GM19193 (cell line): ENCODE data around the gene APOM.
A peak's percentile ranks its signal among the peaks of the same experiment; 100 is the strongest.

ENCODE experiments used
- POLR2A ChIP-seq: IDR thresholded peaks from 4 replicates; pipeline ENCODE4 v1.6.1; 2011; ENCODE audit not compliant: insufficient read depth, insufficient read length; ENCODE audit errors: extremely low read depth

Gene APOM

GRCh38 chr6:31659649-31660380, 4.1 kb downstream of the APOM start:
- TF ChIP-seq POLR2A = peak; percentile 15

GRCh38 chr6:31660381-31661261, 4.9 kb downstream of the APOM start, which contains the start of gene C6orf47:
Gene C6orf47, minus strand, starts transcription at chr6:31660778. Its CDS starts 831 bp downstream, at chr6:31659947.
- peak; percentile 91 for TF ChIP-seq POLR2A

DNA sequence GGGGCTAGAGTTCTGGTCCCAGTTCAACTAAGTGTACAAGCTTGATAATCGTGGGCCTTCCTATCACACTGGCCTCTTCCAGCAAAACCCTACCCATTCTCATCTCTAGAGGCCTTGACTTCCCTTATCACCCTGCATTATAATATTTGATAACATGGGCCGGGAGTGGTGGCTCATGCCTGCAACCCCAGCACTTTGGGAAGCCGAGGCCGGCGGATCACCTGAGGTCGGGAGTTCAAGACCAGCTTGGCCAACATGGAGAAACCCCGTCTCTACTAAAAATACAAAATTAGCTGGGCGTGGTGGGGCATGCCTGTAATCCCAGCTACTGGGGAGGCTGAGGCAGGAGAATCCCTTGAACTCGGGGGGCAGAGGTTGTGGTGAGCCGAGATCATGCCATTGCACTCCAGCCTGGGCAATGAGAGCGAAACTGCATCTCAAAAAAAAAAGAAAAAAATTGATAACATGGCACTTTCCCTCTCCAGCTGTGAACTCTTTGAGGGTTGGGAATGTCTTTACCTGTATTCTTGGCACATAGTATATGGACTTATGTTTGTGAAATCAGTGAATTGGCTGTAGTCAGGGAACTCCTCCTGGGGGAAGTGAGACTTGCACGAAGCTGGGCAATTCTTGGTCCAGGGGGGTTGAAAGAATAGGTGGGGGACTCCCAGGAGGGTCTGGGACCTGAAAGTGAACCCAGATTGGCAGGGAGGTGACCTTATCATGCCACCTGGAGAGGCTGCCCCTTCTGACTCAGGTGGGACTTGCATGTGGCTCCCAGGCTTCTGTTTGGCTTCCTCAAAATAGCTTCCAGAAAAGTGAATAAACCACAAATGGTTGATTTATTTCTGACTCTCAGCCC, 5.8 kb downstream of the APOM start:
- no peak for TF ChIP-seq POLR2A

- no peak for TF ChIP-seq POLR2A
Measured at GRCh38 chr6:31662124-31662723, 6.5 kb downstream of the APOM start.

- no peak for TF ChIP-seq POLR2A
Measured at GRCh38 chr6:31663126-31663960, 7.6 kb downstream of the APOM start.

- no peak for TF ChIP-seq POLR2A
Measured at GRCh38 chr6:31663961-31664789, 8.5 kb downstream of the APOM start.

DNA sequence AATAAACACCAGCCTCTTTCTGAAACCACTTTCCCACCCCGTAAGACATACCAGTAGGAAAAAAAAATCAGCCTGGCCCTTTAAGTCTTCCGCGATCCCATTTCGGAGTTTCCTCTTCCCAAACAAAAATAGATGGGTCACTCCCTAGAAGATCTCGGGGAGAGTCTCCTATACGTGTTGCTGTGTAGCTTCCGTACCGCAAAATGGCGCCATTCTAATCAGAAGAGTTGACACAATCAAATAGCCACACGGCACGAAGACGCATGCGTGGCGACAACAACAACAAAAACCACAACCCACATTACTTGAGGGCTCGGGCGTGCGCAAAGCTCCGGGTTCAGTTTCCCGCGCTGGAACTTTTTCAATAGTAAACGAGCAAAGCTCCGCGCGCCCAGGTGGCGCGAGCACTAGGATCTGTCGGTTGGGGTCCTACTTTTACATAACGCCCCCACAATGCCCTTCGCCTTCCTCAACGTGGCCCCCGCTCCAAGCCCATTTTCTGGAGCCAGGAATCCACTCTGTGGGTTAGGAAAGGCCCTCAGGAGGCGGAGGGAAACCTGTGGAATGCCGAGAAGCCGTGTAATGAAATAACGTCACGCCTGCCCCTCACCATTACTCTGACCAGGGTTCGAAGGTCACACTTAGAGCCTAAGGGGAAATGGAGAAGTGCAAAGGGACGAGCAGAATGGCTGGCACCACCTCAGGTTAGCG, 9.3 kb downstream of the APOM start, which contains the start of gene GPANK1:
TSS of gene GPANK1 (minus strand) at position 208 of the 711 bp plus-strand sequence. CDS start 519 bp downstream, outside the sequence.
- TF ChIP-seq POLR2A = no peak

DNA sequence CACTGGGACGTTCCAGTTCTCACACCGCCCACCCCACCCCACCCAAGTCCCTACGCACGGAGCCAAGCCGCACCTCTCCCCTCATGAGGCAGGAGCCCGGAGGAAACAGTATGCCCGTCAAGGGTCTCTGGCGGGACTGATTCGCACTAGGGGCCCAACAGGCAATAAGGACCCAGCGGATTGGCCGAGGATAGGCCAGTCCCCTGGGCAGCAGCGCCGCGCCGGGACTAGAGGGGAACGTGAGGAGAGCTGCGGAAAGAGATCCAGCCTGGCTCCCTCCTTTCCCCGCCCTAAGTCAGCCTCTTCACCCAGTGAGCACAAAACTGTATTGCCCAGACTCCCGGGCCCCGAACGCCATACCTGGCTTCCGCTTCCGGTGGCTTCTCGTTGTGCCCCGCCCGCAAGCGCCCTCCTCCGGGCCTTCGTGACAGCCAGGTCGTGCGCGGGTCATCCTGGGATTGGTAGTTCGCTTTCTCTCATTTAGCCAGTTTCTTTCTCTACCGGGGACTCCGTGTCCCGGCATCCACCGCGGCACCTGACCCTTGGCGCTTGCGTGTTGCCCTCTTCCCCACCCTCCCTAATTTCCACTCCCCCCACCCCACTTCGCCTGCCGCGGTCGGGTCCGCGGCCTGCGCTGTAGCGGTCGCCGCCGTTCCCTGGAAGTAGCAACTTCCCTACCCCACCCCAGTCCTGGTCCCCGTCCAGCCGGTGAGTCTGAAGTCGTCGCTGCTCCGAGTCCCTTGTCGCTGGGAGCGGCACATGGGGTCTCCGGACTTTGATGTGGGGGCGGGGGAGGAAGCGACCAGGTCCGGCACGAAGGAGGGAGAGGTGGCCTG, 10.0 kb downstream of the APOM start, which contains the start of gene CSNK2B:
TSS of gene CSNK2B (plus strand) at position 580 of the 836 bp plus-strand sequence. CDS start 752 bp downstream, outside the sequence.
- TF ChIP-seq POLR2A = peak; percentile 87

DNA sequence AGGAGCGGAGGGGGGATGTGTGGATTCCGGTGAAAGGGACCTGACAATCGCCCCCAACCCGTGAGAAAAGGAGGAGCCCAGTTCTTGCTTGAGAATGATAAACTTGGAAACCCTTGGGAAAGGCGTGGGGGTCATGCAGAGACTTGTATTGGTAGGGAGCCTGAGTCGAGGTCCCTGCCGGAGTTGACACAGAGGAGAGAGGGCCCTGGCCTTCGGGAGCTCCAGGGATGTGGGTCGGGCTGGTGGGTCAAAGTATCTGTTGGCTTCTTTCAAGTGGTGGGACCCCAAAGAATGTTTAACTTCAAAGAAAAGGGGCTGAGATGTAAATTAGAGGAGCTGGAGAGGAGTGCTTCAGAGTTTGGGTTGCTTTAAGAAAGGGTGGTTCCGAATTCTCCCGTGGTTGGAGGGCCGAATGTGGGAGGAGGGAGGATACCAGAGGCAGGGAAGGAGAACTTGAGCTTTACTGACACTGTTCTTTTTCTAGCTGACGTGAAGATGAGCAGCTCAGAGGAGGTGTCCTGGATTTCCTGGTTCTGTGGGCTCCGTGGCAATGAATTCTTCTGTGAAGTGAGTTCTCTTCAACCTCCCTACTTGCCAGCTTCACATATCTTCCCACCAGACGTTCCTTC, 10.8 kb downstream of the APOM start:
- TF ChIP-seq POLR2A = no peak

- TF ChIP-seq POLR2A = no peak
Measured at GRCh38 chr6:31669676-31670075, 14.0 kb downstream of the APOM start, which contains the start of gene LY6G5B. Gene LY6G5B, plus strand, starts transcription at chr6:31669976. Its CDS starts 975 bp downstream, at chr6:31670951.

GRCh38 chr6:31676322-31676903, 20.7 kb downstream of the APOM start:
- TF ChIP-seq POLR2A = no peak
